ENCODE data around the gene RBP3.

- TF ChIP-seq JUND (IDR thresholded peaks at IDR 0.05) (no peak), CTCF (IDR thresholded peaks at IDR 0.05; ENCODE audit: low read depth, low read length, missing input control) (no peak), FOXA1 (IDR thresholded peaks at IDR 0.05) (no peak), YY1 (IDR thresholded peaks at IDR 0.05) (no peak), MAX (IDR thresholded peaks at IDR 0.05) (no peak), REST (IDR thresholded peaks at IDR 0.05) (no peak), RXRA (IDR thresholded peaks at IDR 0.05) (no peak), TAF1 (conservative IDR thresholded peaks at IDR 0.05) (no peak), RAD21 (IDR thresholded peaks at IDR 0.05) (no peak), SP1 (IDR thresholded peaks at IDR 0.05) (no peak), FOXA2 (IDR thresholded peaks at IDR 0.05) (no peak), NR2F2 (IDR thresholded peaks at IDR 0.05) (no peak)
- TF ChIP-seq, protein P1, sequence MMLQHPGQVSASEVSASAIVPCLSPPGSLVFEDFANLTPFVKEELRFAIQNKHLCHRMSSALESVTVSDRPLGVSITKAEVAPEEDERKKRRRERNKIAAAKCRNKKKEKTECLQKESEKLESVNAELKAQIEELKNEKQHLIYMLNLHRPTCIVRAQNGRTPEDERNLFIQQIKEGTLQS (IDR thresholded peaks at IDR 0.05) = no peak
- TF ChIP-seq, protein P2, sequence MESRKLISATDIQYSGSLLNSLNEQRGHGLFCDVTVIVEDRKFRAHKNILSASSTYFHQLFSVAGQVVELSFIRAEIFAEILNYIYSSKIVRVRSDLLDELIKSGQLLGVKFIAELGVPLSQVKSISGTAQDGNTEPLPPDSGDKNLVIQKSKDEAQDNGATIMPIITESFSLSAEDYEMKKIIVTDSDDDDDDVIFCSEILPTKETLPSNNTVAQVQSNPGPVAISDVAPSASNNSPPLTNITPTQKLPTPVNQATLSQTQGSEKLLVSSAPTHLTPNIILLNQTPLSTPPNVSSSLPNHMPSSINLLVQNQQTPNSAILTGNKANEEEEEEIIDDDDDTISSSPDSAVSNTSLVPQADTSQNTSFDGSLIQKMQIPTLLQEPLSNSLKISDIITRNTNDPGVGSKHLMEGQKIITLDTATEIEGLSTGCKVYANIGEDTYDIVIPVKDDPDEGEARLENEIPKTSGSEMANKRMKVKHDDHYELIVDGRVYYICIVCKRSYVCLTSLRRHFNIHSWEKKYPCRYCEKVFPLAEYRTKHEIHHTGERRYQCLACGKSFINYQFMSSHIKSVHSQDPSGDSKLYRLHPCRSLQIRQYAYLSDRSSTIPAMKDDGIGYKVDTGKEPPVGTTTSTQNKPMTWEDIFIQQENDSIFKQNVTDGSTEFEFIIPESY (IDR thresholded peaks at IDR 0.05) = no peak
Measured at GRCh38 chr10:47401210-47401609, 53.0 kb downstream of the RBP3 start.
